ENCODE results near the gene RFX2.

- no peak for TF ChIP-seq CTCF (IDR thresholded peaks at IDR 0.05)
- TF ChIP-seq EZH2 (IDR thresholded peaks at IDR 0.05): no peak
- no peak for TF ChIP-seq EZH2phosphoT487 (IDR thresholded peaks at IDR 0.05)
Measured at GRCh38 chr19:6117534-6117933, 7.2 kb upstream of the RFX2 start.
